ENCODE measurements around the gene SECTM1.
"Not testable (repeated sequence)": the region's sequence is repeated elsewhere in the genome, so short reads cannot be mapped to it uniquely, and the experiment has no call there.

The SECTM1 gene

DNA sequence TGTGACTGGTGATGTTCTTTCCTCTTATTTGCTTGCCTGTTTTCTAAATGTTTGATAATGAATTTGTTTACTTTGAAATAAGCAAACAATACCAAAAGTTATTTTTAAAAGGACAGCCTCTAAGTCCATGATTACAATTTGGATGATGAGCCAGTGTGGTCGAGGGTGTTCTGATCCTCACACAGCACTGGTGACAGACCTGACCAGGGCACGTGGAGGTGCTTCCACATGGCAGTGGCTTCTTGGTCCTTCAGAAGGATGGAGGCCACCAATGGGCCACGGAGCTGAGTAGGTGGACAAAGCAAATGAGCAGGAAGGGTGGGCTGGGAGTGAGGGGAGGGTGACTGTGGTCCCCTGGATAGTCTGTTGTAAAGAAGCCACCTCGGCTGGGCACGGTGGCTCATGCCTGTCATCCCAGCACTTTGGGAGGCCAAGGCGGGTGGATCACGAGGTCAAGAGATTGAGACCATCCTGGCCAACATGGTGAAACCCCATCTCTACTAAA, 21.3 kb upstream of the SECTM1 start:
- H3K27ac ChIP-seq (ENCODE audit: low read depth, low read length, severe bottlenecking), result no peak overlapping the region

GRCh38 chr17:82353484-82353883, 19.9 kb upstream of the SECTM1 start:
- H3K9me3 ChIP-seq (ENCODE audit: control insufficient read depth, low read length), result no peaks in the 10 kb centered on the region
- WGBS, 2 experiments (ENCODE audit: insufficient coverage in 2 of 2), result 87 to 92% methylated on average over 8 of the region's 8 CpGs

More for the DNA sequence above, 21.3 kb upstream of the SECTM1 start:
- Histone ChIP-seq H3K36me3 (ENCODE audit: control insufficient read depth, insufficient read depth, low read length) (no peaks in the 10 kb centered on the region), H3K4me1 (ENCODE audit: control insufficient read depth, insufficient read depth, low read length, poor library complexity, severe bottlenecking) (no peaks in the 10 kb centered on the region), H3K4me3 (ENCODE audit: extremely low read depth, insufficient read depth, low read length, poor library complexity, severe bottlenecking) (no peak overlapping the region), H3K9me3 (ENCODE audit: control insufficient read depth, low read length) (no peaks in the 10 kb centered on the region)
- 79 to 92% methylated on average over 6 to 7 of the region's 7 CpGs for WGBS, 2 experiments (ENCODE audit: insufficient coverage in 2 of 2)

DNA sequence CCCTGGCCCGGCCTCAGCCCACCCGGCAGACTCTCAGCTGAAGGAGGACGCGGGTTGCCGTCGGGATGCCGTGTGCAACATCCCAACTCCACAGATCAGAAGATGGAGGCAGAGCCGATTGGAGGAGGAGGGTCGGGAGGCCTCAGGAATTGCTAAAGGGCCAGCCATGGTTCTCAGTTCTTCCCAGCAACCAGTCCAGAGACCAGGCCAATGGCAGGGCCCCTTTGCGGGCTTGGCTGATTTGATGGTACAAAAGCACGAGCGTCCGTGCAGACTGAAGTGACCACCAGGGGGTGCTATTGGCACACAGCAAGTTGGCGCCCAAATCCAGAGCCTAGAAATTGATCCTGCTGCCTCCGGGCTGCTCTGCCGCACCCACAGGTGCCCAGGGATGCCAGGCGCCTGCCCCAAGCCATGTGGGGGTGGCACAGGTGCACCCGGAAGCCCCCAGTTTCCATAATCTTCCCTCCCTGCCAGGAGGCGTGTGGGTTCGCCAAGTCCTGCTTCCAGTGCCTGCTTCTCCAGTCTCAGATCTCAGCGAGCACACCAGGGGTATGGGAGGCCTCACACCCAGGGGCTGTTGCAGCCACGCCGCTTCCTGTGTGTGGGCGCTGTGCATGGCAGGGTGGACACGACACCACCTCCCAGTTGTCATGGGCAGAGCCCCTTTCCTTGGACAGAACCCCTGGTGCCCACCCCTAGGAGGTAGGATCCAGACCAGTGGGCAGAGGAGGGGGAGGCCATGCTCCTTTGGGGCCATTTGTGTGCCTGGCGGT, 18.3 kb upstream of the SECTM1 start:
- no peak overlapping the region for H3K4me3 ChIP-seq (ENCODE audit: extremely low read depth, insufficient read depth, low read length, poor library complexity, severe bottlenecking)
- WGBS, 2 experiments (ENCODE audit: insufficient coverage in 2 of 2), result 50% methylated on average over 23 to 24 of the region's 26 CpGs

More at GRCh38 chr17:82353484-82353883, 19.9 kb upstream of the SECTM1 start:
- Histone ChIP-seq H3K27ac (ENCODE audit: low read depth, low read length, severe bottlenecking) (no peak overlapping the region), H3K36me3 (ENCODE audit: control insufficient read depth, insufficient read depth, low read length) (no peaks in the 10 kb centered on the region), H3K4me1 (ENCODE audit: control insufficient read depth, insufficient read depth, low read length, poor library complexity, severe bottlenecking) (no peaks in the 10 kb centered on the region), H3K4me3 (ENCODE audit: extremely low read depth, insufficient read depth, low read length, poor library complexity, severe bottlenecking) (no peak overlapping the region)

DNA sequence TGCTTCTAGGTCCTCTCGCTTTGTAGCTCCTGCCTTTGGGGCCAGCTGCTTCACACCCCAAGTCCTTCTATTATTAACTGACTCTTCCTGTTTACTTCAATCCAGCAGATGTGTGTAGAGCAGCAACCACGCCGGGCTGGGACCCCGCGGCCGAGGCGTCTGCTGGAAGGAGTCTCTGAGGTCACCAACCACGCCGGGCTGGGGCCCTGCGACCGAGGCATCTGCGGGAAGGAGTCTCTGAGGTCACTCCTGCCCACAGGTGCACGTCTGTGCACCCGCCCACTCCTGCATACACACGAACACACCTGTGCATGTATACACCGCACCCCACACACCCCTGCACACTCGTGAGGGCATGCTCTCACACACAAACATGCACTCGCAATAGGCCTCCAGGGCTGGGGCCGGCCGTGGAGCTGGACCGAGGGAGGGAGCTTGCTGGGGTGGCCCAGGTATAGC, 17.7 kb upstream of the SECTM1 start:
- H3K4me3 ChIP-seq (ENCODE audit: extremely low read depth, insufficient read depth, low read length, poor library complexity, severe bottlenecking), result no peak overlapping the region
- no peaks in the 10 kb centered on the region for H3K9me3 ChIP-seq (ENCODE audit: control insufficient read depth, low read length)
- peaks cover 4% of the 10 kb centered on the region for H3K4me1 ChIP-seq (ENCODE audit: control insufficient read depth, insufficient read depth, low read length, poor library complexity, severe bottlenecking)
- 90 to 91% methylated on average over 19 to 20 of the region's 21 CpGs for WGBS, 2 experiments (ENCODE audit: insufficient coverage in 2 of 2)
- no peaks in the 10 kb centered on the region for H3K36me3 ChIP-seq (ENCODE audit: control insufficient read depth, insufficient read depth, low read length)
- no peak overlapping the region for H3K27ac ChIP-seq (ENCODE audit: low read depth, low read length, severe bottlenecking)

More for the DNA sequence above, 18.3 kb upstream of the SECTM1 start:
- Histone ChIP-seq H3K9me3 (ENCODE audit: control insufficient read depth, low read length) (no peaks in the 10 kb centered on the region), H3K27ac (ENCODE audit: low read depth, low read length, severe bottlenecking) (no peak overlapping the region), H3K36me3 (ENCODE audit: control insufficient read depth, insufficient read depth, low read length) (no peaks in the 10 kb centered on the region), H3K4me1 (ENCODE audit: control insufficient read depth, insufficient read depth, low read length, poor library complexity, severe bottlenecking) (peaks cover under 1% of the 10 kb centered on the region)

DNA sequence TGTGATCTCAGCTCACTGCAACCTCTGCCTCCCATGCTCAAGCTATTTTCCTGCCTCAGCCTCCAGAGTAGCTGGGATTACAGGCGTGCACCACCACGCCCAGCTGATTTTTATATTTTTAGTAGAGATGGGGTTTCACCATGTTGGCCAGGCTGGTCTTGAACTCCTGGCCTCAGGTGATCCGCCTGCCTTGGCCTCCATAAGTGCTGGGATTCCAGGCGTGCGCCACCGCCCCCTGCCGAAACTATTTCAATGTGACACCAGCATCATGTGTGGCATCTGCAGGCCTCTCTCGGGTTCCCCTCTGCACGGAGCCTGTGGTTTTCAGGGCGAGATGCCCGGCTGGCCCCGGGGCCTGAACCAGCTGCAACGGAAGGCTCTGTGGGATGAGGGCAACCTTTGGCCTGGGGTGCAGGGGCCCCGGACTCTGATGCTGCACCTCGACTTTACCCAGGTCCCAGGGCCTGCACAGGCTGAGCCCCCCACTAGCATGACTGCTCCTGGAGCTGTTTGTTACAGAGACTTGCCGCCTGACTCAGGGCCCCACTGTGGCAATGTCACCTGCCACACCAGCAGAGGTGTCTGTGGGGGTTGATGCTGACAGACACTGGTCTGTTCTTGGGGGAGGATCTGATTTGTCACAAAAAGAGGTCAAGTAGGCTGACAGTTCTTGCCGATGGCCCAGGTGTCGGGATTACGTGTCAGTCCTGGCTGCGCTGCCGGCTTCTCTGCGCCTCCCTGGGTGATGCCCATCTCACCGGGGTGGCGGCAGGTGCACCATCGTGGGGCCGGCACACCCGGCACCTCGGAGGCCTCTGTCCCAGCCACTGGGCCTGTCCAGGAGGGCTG, 16.8 kb upstream of the SECTM1 start:
- H3K4me1 ChIP-seq (ENCODE audit: control insufficient read depth, insufficient read depth, low read length, poor library complexity, severe bottlenecking), result peaks cover 4% of the 10 kb centered on the region
- no peak overlapping the region for H3K27ac ChIP-seq (ENCODE audit: low read depth, low read length, severe bottlenecking)
- no peaks in the 10 kb centered on the region for H3K9me3 ChIP-seq (ENCODE audit: control insufficient read depth, low read length)
- WGBS, 2 experiments (ENCODE audit: insufficient coverage in 2 of 2), result 92 to 95% methylated on average over 26 of the region's 28 CpGs
- H3K4me3 ChIP-seq (ENCODE audit: extremely low read depth, insufficient read depth, low read length, poor library complexity, severe bottlenecking), result no peak overlapping the region
- no peaks in the 10 kb centered on the region for H3K36me3 ChIP-seq (ENCODE audit: control insufficient read depth, insufficient read depth, low read length)

- Histone ChIP-seq H3K4me3 (ENCODE audit: extremely low read depth, insufficient read depth, low read length, poor library complexity, severe bottlenecking) (no peak overlapping the region), H3K9me3 (ENCODE audit: control insufficient read depth, low read length) (no peaks in the 10 kb centered on the region), H3K4me1 (ENCODE audit: control insufficient read depth, insufficient read depth, low read length, poor library complexity, severe bottlenecking) (peaks cover 6% of the 10 kb centered on the region), H3K27ac (ENCODE audit: low read depth, low read length, severe bottlenecking) (no peak overlapping the region), H3K36me3 (ENCODE audit: control insufficient read depth, insufficient read depth, low read length) (no peaks in the 10 kb centered on the region)
- 80 to 85% methylated on average over 4 to 11 of the region's 11 CpGs for WGBS, 2 experiments (ENCODE audit: insufficient coverage in 2 of 2)
Observed at GRCh38 chr17:82349287-82349701, 15.7 kb upstream of the SECTM1 start.

DNA sequence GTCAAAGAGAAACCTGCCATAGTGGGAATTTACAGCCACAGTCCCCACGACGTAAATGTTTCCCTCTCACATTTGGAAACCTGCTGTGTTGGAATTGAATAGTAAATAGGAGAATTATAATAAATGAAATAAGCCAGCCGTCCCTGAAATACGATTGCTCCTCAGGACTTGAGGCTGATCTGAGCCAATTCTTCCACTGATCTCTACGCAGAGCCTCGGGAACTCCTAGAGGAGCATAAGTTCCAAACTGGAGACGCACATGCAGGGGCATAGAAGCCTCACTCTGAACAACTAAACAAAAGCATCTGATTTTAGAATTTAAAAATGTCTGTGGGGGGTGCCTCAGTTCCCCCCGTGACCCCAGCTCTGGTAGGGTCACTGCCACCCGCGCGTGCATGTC, 15.3 kb upstream of the SECTM1 start:
- Histone ChIP-seq H3K4me1 (ENCODE audit: control insufficient read depth, insufficient read depth, low read length, poor library complexity, severe bottlenecking) (peaks cover 6% of the 10 kb centered on the region), H3K36me3 (ENCODE audit: control insufficient read depth, insufficient read depth, low read length) (no peaks in the 10 kb centered on the region), H3K9me3 (ENCODE audit: control insufficient read depth, low read length) (no peaks in the 10 kb centered on the region), H3K4me3 (ENCODE audit: extremely low read depth, insufficient read depth, low read length, poor library complexity, severe bottlenecking) (no peak overlapping the region), H3K27ac (ENCODE audit: low read depth, low read length, severe bottlenecking) (no peak overlapping the region)
- WGBS, 2 experiments (ENCODE audit: insufficient coverage in 2 of 2), result 87 to 89% methylated on average over 4 to 10 of the region's 11 CpGs

DNA sequence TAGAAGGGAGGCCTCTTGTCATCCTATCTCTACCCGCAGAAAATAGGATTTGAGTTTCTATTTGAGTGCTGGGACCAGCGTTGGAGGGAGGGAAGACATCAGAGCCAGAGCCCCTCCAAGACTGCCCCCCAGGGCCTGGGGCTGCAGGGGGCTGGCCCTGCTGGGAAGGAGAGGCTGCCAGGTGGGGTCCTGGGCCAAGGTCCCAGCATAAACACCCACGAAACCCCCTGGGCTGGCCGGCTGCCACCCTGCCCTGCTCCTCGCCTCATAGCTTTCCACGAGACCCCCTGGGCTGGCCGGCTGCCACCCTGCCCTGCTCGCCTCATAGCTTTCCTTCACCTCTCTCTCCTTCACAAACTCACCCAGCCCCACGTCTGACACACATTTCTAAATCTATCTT, 14.9 kb upstream of the SECTM1 start:
- WGBS, 2 experiments (ENCODE audit: insufficient coverage in 2 of 2), result 91 to 92% methylated on average over 7 of the region's 9 CpGs
- peaks cover 6% of the 10 kb centered on the region for H3K4me1 ChIP-seq (ENCODE audit: control insufficient read depth, insufficient read depth, low read length, poor library complexity, severe bottlenecking)
- no peaks in the 10 kb centered on the region for H3K36me3 ChIP-seq (ENCODE audit: control insufficient read depth, insufficient read depth, low read length)
- H3K4me3 ChIP-seq (ENCODE audit: extremely low read depth, insufficient read depth, low read length, poor library complexity, severe bottlenecking), result no peak overlapping the region
- no peak overlapping the region for H3K27ac ChIP-seq (ENCODE audit: low read depth, low read length, severe bottlenecking)
- no peaks in the 10 kb centered on the region for H3K9me3 ChIP-seq (ENCODE audit: control insufficient read depth, low read length)

DNA sequence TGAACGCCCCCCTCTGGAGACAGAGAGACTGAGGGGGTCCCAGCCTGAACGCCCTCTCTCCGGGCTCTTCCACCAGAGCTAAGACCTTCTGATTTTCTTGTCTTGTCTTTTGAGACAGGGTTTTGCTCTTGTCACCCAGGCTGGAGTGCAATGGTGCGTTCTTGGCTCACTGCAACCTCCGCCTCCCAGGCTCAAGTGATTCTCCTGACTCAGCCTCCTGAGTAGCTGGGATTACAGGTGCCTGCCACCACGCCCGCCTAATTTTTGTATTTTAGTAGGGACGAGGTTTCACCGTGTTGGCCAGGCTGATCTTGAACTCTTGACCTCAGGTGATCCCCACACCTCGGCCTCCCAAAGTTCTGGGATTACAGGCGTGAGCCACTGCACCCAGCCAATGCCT, 14.4 kb upstream of the SECTM1 start:
- 85 to 87% methylated on average over 10 to 11 of the region's 11 CpGs for WGBS, 2 experiments (ENCODE audit: insufficient coverage in 2 of 2)

DNA sequence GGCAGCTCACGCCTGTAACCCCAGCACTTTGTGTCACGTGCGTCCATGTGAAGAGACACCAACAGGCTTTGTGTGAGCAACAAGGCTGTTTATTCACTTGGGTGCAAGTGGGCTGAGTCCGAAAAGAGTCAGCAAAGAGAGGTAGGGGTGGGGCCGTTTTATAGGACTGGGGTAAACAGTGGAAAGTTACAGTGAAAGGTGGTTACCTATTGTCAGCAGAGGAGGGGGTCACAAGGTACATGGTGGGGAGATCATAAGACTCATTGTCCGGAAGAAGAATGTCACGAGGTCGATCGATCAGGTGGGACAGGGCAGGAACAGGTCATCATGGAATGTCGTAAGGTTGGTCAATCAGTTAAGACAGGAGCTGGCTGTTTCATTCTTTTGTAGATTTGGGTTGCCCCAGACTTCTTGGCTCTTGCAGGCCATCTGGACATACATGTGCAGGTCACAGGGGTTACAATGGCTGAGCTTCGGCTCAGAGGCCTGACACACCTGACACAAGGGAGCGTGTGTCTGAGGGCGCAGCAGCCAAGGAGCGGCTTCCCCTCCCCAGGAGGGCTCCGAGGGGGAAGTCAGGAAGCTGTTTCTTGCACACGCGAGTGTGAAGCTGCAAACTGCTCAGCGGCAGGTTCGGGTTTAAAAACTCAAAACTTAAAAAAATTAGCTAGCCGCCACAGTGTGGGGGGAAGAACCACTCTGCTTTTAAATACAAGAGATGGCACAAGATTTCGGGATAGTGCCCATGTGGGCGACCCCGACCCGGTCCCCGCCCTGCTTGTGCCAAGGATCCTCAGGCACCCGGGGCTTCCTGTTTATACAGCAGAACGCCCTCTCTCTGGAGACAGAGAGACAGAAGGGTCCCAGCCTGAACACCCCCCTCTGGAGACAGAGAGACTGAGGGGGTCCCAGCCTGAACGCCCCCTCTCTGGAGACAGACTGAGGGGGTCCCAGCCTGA, 13.1 kb upstream of the SECTM1 start:
- H3K36me3 ChIP-seq (ENCODE audit: control insufficient read depth, insufficient read depth, low read length), result no peaks in the 10 kb centered on the region
- peaks cover 6% of the 10 kb centered on the region for H3K4me1 ChIP-seq (ENCODE audit: control insufficient read depth, insufficient read depth, low read length, poor library complexity, severe bottlenecking)
- 88 to 95% methylated on average over 24 to 27 of the region's 28 CpGs for WGBS, 2 experiments (ENCODE audit: insufficient coverage in 2 of 2)
- no peak overlapping the region for H3K27ac ChIP-seq (ENCODE audit: low read depth, low read length, severe bottlenecking)
- no peak overlapping the region for H3K4me3 ChIP-seq (ENCODE audit: extremely low read depth, insufficient read depth, low read length, poor library complexity, severe bottlenecking)
- H3K9me3 ChIP-seq (ENCODE audit: control insufficient read depth, low read length), result no peaks in the 10 kb centered on the region

More for the DNA sequence above, 14.4 kb upstream of the SECTM1 start:
- not testable (repeated sequence) for H3K36me3 ChIP-seq (ENCODE audit: control insufficient read depth, insufficient read depth, low read length); H3K9me3 ChIP-seq (ENCODE audit: control insufficient read depth, low read length); H3K4me3 ChIP-seq (ENCODE audit: extremely low read depth, insufficient read depth, low read length, poor library complexity, severe bottlenecking); H3K27ac ChIP-seq (ENCODE audit: low read depth, low read length, severe bottlenecking); H3K4me1 ChIP-seq (ENCODE audit: control insufficient read depth, insufficient read depth, low read length, poor library complexity, severe bottlenecking)
